Brain microvascular endothelial cell (primary cell): ENCODE data around the gene SPATA2L.

Source experiments
- DNase-seq: peaks from one replicate; pipeline ENCODE4 v3.0.0-alpha.2; 2020
- H3K27ac ChIP-seq: fragments of 250-450 bp; sonication (Bioruptor Pico); 2 replicates; pipeline ENCODE4 v1.5.1; 2020; ENCODE audit warnings: mild to moderate bottlenecking, moderate library complexity
- H3K27me3 ChIP-seq: fragments of 250-450 bp; sonication (Bioruptor Pico); replicated peaks from 2 replicates; pipeline ENCODE4 v1.5.1; 2020; ENCODE audit warnings: mild to moderate bottlenecking
- H3K36me3 ChIP-seq: fragments of 250-450 bp; sonication (Bioruptor Pico); replicated peaks from 2 replicates; pipeline ENCODE4 v1.5.1; 2020; ENCODE audit warnings: mild to moderate bottlenecking
- H3K4me3 ChIP-seq: 2 replicates; pipeline ENCODE4 v1.5.1; 2011; ENCODE audit warnings: low read depth, mild to moderate bottlenecking, control low read depth, low read length, moderate library complexity
- in situ Hi-C: cut with HindIII; loops from 2 replicates; pipeline ENCODE4 v1.10.0; 2017; ENCODE audit warnings: low sequenced_read_pairs, low pct_ligation_motif_present
- TF ChIP-seq, protein P1 (sequence below): IDR thresholded peaks from 2 replicates; pipeline ENCODE4 v1.5.1; 2011; ENCODE audit warnings: low read depth, mild to moderate bottlenecking, moderate library complexity, low read length, control low read depth, inconsistent platforms; ENCODE audit errors: missing control alignments

Gene SPATA2L

DNA sequence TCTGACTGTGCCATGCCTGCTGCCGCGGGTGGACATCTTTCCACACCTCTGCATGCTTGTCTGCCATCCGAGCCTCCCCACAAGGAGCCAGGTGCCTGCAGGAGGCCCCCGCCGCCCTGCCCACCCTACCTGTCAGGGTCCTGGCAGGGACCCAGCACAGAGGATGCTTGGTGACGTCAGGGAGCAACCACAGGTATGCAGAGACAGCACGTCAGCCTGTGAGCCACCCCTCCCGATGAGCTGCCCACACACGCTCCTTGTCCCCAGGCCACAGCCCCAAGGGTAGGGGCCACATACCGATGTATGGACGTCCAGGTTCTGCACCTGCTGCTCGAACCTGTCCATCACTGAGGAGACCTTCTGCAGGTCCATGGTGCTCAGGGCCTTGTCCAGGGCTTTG, 54.6 kb downstream of the SPATA2L start:
- Histone ChIP-seq H3K27me3 (no peaks in the 10 kb centered on the region), H3K27ac (no peak overlapping the region), H3K36me3 (peaks cover 44% of the 10 kb centered on the region), H3K4me3 (no peak overlapping the region)
- TF ChIP-seq, protein P1, sequence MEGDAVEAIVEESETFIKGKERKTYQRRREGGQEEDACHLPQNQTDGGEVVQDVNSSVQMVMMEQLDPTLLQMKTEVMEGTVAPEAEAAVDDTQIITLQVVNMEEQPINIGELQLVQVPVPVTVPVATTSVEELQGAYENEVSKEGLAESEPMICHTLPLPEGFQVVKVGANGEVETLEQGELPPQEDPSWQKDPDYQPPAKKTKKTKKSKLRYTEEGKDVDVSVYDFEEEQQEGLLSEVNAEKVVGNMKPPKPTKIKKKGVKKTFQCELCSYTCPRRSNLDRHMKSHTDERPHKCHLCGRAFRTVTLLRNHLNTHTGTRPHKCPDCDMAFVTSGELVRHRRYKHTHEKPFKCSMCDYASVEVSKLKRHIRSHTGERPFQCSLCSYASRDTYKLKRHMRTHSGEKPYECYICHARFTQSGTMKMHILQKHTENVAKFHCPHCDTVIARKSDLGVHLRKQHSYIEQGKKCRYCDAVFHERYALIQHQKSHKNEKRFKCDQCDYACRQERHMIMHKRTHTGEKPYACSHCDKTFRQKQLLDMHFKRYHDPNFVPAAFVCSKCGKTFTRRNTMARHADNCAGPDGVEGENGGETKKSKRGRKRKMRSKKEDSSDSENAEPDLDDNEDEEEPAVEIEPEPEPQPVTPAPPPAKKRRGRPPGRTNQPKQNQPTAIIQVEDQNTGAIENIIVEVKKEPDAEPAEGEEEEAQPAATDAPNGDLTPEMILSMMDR: no peak
- DNase-seq: no peak
- in situ Hi-C loops: no loop called here
